ENCODE results near the gene RNF144A.

Gene RNF144A

GRCh38 chr2:7053650-7054265, 136.5 kb downstream of the RNF144A start:
- DNase-seq, result no peak

GRCh38 chr2:7057865-7058400, 140.7 kb downstream of the RNF144A start:
- DNase-seq, result no peak

- no peak for DNase-seq
Measured at GRCh38 chr2:7060156-7060555, 142.9 kb downstream of the RNF144A start.

- no peak for DNase-seq
Measured at GRCh38 chr2:7060631-7061449, 143.6 kb downstream of the RNF144A start.

- DNase-seq, result no peak
Measured at GRCh38 chr2:7061450-7061789, 144.2 kb downstream of the RNF144A start.

GRCh38 chr2:7061921-7062320, 144.7 kb downstream of the RNF144A start:
- no peak for DNase-seq

GRCh38 chr2:7063789-7064188, 146.6 kb downstream of the RNF144A start:
- no peak for DNase-seq

- DNase-seq, result no peak
Measured at GRCh38 chr2:7068457-7068856, 151.2 kb downstream of the RNF144A start.

- no peak for DNase-seq
Measured at GRCh38 chr2:7070483-7070882, 153.3 kb downstream of the RNF144A start.

- no peak for DNase-seq
Measured at GRCh38 chr2:7071154-7071553, 153.9 kb downstream of the RNF144A start.

GRCh38 chr2:7071916-7072556, 154.8 kb downstream of the RNF144A start:
- DNase-seq, result no peak

- no peak for DNase-seq
Measured at GRCh38 chr2:7073901-7074300, 156.7 kb downstream of the RNF144A start.

GRCh38 chr2:7075834-7076233, 158.6 kb downstream of the RNF144A start:
- no peak for DNase-seq

- DNase-seq, result no peak
Measured at GRCh38 chr2:7077660-7078267, 160.6 kb downstream of the RNF144A start.

- DNase-seq, result peak; percentile 51
Measured at GRCh38 chr2:7083580-7084509, 166.6 kb downstream of the RNF144A start.

GRCh38 chr2:7084601-7085000, 167.4 kb downstream of the RNF144A start:
- no peak for DNase-seq

- no peak for DNase-seq
Measured at GRCh38 chr2:7089284-7089683, 172.1 kb downstream of the RNF144A start.

GRCh38 chr2:7089898-7090510, 172.8 kb downstream of the RNF144A start:
- no peak for DNase-seq

GRCh38 chr2:7093376-7093775, 176.2 kb downstream of the RNF144A start:
- no peak for DNase-seq
